CD4-positive, alpha-beta T cell treated with Interferon alpha-2 for 1 hour (primary cell): ENCODE data around the gene NT5DC1.
A peak's percentile ranks its signal among the peaks of the same experiment; 100 is the strongest.

Experiments used
- DNase-seq, 2 donors: peaks; one replicate each; pipeline ENCODE4 v3.0.0-alpha.2; 2020 to 2022

The NT5DC1 gene

DNA sequence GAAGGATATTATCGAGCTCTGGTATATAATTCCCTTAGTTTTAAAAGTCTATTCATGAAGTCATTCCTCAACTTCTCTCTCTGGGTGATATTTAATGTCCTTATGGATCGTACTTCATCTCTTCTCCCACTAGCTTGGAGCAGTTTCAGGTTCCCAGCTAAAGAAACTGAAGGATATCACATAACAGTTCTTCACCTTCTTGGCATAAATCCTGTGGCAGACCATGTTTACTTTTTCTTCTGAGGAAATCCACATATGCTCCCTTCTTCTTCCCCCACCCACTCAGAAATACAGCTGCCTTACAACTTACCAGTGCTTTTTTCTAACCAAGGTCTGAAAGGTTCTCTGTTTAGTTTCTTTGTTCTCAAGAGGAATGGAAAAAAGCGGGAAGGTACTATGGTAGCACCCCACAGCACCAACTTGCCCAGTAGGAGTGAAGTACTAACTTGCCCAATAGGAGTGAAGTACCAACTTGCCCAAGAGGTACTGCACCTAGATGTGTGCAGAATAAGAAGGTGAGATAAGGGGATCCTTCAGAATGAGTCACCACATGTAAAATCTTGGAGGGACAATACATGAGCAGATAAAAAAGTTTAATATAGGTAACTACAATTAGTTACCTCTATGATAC, 100.1 kb downstream of the NT5DC1 start:
- DNase-seq: no peak

DNA sequence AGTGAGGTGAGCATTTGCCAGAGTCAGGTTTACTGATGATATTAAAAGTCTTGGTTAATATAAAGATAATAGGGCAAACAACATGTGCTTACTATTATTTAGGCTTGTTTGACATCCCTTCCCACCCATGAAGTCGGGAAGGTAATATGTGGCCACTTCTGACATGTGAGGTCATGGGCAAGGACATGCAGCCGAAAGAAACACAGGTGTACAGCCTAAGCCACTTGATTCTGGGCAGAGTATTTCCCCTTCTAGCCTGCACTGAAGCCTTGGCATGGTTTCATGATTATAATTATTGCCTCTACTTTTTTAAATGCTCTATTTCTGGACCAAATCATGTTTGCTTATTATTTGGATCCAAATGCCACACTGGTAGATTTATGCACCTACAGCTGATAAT, 100.9 kb downstream of the NT5DC1 start:
- DNase-seq: no peak

DNA sequence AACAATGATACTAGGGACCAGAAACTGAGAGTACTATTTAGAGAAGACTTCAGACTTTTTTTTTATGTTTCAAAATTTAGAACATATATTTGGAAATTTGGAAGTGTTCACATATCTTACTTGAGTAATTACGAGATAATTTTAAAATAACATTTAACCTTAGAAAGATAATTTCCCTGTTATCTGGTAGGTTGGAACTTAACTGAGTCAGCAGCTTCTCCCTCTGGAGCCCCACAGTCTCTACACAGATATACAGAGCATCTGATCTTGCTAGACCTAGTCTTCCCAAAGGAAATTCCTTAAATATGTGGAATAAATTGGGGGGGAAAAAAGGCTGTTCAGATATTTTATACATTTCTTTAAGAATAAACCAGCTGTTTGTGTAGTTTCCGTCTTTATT, 104.6 kb downstream of the NT5DC1 start:
- DNase-seq: no peak

DNA sequence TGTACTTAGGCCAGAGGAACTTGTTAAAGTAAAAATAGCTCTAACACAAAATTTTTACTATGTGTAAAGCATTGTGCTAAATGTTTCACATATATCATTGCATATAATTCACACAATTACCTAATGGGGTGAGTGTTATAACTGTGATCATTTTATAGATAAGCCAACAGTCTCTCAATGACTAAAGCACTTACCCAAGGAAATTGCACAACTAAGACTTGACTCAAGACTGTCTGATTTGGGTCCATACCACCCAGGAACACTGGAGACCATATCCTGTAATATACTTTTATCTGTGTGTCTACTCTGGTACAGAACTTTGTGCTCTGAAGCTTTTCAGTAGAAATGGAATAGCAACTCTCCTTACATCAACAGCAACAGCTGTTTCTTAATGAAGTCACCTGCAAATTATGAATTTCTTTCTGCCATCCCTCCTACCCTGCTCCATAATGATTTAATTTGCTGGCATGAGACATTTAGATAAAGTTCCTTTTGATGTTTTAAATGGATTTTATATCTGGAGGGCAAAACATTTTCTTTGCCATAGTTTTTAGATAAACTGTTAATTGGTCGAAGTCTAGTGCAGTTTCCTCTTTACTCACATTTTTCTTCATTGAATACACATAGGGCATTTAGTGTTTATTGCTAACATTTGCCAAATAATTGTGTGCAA, 105.7 kb downstream of the NT5DC1 start:
- DNase-seq: no peak

DNA sequence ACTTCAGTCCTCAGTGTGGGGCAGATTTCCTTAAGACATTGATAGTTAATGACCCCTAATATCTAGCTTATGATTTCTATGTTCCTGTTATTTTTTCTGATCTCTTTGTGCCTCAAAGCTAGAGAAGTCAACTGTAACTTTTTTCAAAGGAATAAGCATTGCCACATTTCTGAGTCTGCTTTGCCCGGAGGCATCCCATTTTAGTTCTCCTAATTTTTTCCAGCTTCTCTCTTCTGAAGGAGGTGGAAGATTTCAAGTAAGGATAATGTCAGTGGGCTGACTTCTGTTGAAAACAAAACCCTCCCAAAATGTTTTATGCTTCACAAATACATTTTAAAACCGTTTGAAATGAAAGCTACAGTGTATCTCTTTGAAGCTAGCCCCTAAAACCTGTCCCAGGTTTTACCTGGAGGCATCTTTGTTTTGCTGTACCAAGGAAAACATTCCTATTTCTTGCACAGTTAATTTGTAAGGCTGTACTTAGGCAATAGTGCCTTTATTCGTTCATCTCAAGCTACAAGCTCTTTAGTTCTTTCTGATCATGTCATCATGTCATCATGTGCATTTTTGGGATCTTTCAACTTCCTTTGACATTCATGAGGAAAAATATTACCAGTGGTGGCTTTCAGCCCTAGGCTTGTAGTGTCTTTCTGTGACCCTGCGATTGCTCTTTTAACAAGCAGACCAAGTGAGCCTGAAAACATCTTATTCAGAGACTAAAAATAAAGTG, 107.6 kb downstream of the NT5DC1 start:
- no peak for DNase-seq

DNA sequence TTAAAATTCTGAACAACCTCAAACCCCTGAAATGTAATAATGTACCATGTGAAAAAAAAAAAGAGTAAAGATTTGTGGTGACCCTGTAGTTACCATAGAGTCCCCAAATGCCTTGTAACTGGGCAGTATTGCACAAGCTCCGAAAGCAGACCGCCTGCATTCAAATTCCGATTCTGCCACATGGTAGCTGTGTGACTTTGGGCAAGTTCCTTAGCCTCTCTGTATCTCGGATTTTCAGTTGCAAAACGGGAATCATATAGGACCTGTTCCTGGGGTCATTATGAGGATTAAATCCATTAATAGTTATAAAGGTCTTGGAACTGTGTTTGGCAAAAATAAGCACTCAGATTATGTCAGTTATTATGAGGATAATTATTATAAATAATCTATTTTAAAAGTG, 109.7 kb downstream of the NT5DC1 start:
- DNase-seq: no peak

DNA sequence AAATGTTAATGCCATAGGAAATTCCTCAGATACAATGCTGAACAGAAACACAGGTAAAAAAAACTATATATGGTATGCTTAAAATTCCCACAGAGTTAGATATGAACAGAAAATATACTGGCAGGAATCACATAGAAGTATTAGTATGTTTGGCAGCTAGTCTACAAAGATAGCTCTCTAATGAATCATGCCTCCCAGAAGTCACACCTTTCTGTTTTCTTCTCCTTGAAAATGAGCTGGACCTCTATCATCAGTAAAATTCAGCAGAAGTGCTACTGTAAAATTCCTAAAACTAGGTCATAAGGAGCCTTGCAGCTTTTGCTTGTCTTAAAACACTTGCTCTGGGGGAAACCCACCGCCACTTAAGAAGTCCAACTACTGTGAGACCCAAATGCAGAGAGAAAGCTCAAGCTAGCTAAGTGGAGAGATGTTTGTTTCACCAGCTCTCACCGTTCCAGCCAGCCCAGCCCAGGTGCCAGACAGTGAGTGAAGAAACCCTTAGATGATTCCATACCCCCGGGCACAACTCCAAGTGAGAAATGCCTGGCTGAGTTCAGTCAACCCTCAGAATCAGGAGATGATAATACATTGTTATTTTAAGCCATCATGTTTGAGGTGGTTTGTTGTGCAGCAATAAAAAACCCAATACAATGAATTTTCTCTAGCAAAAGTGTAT, 110.2 kb downstream of the NT5DC1 start:
- no peak for DNase-seq

DNA sequence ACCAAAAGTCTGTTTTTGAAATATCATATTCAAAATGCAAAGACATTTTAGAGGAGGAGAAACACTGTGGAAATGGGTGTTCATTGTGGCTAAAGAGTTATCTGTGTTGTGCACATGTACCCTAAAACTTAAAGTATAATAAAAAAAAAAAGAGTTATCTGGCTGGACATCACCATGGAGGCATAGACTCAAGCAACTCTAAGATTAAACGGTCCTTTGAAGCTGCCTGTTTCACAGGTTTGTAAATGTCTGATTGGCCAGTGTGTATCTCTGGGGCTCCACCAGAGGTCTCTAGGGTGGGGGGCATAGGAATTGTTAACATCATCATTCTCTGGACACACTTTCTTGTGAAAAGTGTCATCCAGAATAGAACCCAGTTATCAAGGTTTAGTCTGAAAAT, 114.0 kb downstream of the NT5DC1 start:
- no peak for DNase-seq

DNA sequence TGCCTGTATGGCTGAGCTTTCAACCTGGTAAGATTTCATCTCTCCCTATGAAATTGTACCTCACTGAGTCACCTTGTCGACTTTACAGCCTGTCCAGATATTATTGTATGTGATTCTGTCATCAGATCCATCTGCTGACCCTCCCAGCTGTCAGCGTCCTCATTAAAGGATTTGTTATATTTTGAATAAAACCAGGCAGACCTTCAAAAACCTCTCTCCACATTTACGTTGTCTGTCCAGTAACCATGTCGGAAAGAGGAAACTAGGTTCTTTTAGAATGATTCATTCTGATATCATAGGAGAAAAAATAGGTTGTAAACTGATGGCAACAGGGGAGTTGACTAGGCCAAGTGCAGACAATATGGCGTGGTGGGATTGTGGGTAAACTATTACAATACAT, 114.8 kb downstream of the NT5DC1 start:
- no peak for DNase-seq

DNA sequence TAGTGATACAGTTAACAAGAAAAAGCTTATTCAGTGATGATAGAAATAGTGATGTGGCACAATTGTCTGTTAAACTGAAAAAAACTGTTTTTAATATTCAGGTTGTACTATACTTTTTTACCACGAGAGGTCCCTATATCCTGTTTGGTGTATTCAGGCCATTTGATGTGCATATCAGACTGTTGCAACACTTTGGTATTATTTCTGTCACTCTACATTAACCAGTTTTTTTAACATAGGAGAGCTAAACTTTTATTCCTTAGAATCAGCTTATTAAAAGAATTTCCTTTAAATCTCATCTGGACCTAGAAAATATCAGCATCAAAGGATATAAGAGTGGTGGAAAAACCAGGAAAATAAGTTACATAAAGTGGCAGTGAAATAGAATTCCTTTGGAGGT, 116.4 kb downstream of the NT5DC1 start:
- peak in 1 of 2 donors; percentile 55 for DNase-seq

DNA sequence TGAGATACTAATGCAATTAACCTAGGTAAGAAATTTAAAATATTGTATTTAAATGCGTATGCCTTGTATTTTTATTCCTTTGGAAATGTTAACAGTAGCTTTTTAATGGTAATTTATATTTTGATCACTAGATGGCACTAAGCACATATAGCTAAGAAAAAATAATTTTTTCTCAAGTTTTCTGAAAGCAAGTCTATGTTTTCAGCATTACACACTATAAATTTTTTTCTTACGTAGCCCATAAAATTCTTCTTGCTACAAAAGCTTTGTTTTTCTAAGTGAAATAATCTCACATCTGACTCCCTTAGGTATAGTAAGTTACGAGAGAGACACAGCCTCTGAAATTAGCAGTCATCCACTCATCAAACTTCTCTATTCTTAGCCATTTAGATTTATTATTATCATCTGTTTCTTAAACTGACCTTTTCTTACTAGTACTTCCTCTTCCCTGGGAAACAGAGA, 117.5 kb downstream of the NT5DC1 start:
- peak in 1 of 2 donors; percentile 13 for DNase-seq

DNA sequence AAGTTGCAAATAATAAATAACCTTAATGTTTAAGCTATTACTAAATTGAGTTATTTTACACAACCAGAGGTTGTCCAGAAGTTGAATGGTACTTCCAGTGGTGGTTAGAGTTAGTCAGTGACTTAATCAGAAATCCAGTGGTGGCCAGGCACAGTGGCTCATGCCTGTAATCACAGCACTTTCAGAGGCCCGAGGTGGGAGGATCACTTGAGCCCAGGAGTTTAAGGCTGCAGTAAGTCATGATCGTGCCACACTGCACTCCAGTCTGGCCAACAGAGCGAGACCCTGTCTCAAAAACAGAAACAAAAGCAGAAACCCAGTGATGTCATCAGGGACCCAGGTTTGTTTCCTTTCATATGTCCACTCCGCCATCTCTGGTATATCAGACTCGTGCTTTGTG, 118.2 kb downstream of the NT5DC1 start:
- no peak for DNase-seq

DNA sequence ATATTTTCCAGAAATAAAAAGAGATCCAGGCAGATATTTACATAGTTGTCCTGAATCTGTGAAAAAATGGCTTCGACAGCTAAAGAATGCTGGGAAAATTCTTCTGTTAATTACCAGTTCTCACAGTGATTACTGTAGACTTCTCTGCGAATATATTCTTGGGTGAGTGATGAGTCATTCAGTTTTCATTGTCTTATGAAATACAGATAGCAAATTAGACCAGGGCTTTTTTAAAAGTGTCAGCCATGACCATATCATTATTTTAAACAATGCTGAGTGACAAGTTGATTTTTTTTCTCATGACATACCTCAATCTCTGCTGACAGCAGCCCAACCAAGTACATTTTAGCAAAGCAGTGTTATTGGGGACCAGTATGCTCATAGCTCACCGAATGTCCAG, 120.4 kb downstream of the NT5DC1 start:
- no peak for DNase-seq

DNA sequence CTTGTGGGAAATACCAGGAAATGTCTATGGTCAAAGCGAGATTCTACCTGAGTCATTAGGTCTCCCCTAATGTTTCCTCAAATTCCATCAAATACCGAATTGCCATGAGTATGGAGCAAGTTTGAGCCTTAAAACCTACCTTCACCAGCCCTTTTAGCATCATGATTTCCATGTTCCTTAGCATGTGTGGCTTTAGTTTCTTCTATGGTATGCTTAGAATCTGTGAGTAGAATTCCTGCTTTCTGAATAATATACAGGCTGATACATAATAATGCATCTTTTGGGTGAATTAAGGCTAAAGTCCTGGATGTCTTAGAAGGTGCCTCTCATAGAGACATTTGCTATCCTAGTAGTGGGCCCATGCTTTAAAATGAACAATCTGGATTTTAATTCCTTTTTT, 121.3 kb downstream of the NT5DC1 start:
- DNase-seq: no peak

DNA sequence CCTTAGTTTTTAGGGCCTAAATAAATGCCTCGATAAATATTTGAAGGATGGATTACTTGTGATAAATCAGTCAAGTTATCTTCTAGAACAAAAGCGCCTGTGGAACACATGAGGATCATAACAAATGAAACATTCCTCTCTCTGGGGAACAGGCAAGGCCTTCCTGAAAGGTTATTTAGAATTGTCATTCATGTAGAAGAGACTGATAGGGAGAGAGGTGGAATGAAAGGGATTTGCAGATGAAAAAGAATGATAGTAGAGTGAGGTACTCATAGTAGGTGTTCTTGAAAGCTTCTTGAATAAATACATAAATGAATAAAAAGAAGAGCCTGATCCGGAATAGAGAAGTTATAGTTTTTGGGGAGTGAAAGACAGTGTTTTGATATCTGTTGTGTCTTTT, 122.7 kb downstream of the NT5DC1 start:
- DNase-seq: no peak

DNA sequence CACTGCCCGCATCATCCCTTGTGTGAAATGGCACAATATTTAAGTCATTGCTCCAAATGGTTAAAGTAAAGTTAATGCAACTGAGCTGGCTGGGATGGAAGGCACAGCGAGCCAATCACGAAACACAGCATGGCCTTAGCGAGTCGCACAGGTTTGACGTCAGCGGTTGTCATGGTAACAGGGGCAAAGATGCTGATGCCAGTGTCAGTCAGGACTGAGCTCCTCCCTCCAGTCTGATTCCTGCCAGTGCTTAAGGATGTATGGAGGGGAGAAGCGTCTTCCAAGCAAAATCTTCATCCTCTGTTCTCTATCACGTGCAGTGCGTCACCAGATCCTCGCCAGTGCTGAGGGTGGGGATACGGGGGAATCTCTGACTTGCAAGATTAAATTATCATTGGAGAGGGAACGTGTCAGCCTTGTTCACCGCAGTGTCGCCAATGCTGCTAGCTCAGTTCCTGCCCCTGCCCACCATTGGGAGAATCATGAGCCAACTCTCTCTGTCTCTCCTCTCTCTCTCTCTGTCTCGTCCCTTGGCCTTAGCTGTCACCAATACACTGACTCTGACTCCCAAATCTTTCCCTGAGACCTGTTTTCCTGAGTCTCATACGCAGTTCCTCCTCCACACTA, 128.7 kb downstream of the NT5DC1 start:
- DNase-seq: no peak

DNA sequence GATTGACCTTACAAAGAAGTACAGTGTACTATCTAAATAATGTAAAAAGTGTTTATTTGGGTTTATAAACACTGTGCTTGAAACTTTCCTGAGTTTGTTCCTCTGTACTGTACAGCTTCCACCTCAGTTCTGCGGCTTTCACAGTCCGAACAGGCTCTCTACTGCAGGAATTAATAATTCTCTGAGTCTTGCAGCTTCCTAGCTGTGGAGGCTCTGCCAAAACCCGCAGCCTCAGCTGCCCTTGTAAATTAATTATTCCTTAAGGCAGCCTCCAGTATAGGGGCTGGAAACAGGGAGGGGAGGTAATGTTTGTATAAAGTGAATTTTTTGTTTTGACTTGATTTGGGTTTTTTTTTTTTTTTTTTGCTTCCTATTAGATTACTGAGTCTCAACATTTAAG, 134.0 kb downstream of the NT5DC1 start:
- no peak for DNase-seq

DNA sequence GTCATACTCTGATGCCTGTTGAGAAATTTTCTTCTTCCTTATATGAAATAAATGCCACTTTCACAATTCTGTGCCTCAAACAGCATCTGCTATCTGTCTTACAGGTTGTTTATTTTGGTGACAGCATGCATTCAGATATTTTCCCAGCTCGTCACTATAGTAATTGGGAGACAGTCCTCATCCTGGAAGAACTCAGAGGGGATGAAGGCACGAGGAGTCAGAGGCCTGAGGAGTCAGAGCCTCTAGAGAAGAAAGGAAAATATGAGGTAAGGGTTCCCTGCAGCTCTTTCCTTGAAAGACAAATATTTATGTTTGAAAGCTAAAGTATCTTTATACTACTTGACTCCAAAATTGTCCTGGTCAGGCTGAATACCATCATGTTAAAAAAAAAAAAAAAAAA, 137.4 kb downstream of the NT5DC1 start:
- no peak for DNase-seq

DNA sequence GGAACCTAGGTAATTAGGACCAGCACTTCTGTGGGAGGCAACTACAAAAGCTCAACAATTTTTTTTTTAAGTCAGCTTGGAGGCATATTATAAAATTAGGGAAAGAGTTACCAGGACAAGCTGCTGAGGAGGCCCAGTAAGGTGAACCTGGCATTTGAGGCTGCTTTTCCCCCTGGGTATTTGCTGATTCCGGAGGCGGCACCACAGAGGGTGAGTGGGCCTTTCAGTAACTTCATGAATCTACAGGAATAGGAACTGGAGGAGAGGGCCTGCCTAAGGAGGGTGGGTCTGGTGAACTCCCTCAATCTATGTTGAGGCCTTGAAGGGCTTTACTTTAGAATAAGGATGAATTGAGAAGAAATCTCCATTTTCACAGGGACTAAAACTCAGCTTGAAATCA, 138.6 kb downstream of the NT5DC1 start:
- no peak for DNase-seq

DNA sequence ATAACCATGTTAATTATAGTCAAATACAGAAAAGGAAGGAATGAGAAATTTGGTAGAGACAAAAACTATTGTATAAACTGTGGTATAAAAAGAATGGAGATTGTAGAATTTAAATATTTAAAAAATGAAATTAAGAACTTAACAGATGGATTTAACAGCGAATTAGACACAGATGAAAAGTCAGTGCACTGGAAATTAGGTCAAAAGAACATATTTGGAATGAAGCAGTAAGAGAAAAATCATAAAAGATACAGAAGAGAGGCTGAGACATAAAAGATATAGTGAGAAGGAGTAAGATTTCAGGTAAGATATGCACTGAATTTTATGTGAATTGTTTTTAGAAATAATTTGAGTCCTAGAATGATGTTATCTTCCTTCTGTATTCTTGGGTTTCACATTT, 139.2 kb downstream of the NT5DC1 start:
- DNase-seq: no peak

DNA sequence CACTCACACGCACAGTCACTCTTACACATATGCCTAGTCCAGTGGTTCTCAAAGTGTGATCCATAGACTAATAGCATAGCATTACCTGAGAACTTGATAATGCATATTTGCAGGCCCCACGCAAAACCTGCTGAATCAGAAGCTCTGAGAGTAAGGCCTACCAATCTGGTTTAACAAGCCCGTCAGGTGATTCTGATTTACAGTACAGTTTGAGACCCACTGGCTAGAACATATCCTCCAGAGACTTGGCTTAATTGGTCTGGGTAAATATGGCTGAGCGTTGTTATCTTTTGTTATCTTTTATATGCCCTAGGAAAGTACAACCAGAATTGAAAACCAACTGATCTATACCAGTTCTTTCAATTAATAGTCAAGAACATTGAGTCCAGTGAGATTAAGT, 143.6 kb downstream of the NT5DC1 start:
- DNase-seq: no peak

DNA sequence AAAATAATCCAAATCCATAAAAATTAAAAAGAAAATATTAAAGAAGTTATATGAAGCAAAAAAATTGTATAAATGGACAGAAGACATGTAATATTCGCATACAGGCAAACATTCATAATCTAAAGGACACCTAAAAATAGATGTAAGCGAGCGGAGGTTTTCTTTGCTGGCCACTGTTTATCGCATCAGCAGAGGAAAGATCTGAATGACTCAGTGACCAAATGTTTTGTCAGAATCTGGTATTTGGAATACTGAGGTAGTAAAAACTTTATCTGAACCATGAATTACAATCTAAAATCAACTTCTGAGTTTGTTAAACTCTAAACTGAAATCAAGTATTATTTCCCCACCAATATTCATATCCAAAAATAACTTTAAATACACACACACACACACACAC, 145.4 kb downstream of the NT5DC1 start:
- DNase-seq: no peak

DNA sequence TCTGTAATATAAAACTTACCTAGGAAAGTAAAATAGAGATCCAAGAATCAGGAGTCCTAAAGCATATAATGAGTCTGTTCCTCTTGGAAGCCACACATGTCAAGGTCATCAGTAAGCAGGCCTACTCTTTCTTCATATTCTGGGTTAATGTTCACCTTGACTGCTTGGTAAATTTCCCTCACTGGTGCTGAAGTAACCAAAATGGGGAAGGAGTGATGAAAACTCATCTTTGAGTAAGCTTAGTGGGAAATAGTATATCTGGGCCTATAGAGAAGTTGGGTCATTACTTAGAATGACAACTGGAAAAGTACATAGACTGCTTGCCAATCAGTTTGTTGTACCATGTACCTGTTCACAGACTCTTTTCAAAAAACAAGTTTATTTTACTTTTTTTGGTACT, 146.6 kb downstream of the NT5DC1 start:
- no peak for DNase-seq
